GM12878 (cell line): ENCODE measurements around the gene COL6A3. TPM values are rescaled to one million over a fixed set of nuclear protein-coding genes. Genes with fewer than 3 reads are reported as not detected.

Source experiments
- ATAC-seq: fragments of 200-7000 bp; cut with Tn5 transposase; 3 replicates; pipeline ENCODE4 v1.9.1; 2020; ENCODE audit warnings: mild to moderate bottlenecking, moderate library complexity
- BruUV-seq: library from RNA; stranded (reverse); fragments of 400-500 nt; replicated peaks from 2 replicates; lab custom pipeline; 2021; lab: Mats Ljungman, UMichigan
- CTCF ChIA-PET: fragments of 300-600 bp; sonication (Branson Sonifier 250); formaldehyde crosslinking; extraction: SDS; loops from one replicate; lab custom pipeline; 2021; ENCODE audit warnings: inconsistent platforms; lab: Yijun Ruan, JAX
- POLR2A ChIA-PET: fragments of 350-600 bp; formaldehyde crosslinking; extraction: SDS; loops from one replicate; lab custom pipeline; 2021; ENCODE audit warnings: inconsistent platforms; lab: Charles Lee
- RAD21 ChIA-PET: fragments of 300-600 bp; sonication (Branson Sonifier 250); formaldehyde crosslinking; loops from one replicate; lab custom pipeline; 2023; ENCODE audit warnings: antibody characterized with exemption; ENCODE audit not compliant: unreplicated experiment; lab: Charles Lee
- SMC1A ChIA-PET: fragments of 300-600 bp; sonication (Branson Sonifier 250); formaldehyde crosslinking; loops from one replicate; lab custom pipeline; 2023; ENCODE audit not compliant: unreplicated experiment, uncharacterized antibody; lab: Charles Lee
- DNase-seq: peaks from one replicate; pipeline ENCODE4 v3.0.0-alpha.2; 2011; ENCODE audit warnings: low read depth, low spot score
- FAIRE-seq: peaks from 3 replicates; lab custom pipeline; 2011; peaks lifted over from hg19 to GRCh38; lab: Jason Lieb, UNC
- H2AFZ ChIP-seq: 2 replicates; pipeline ENCODE4 v1.6.0; 2011; ENCODE audit warnings: low read depth, low read length, control low read depth; ENCODE audit not compliant: control insufficient read depth
- H3K27ac ChIP-seq: 2 replicates; pipeline ENCODE4 v1.5.1; 2011; ENCODE audit warnings: control low read depth; ENCODE audit not compliant: control insufficient read depth, insufficient read depth
- H3K27me3 ChIP-seq, 2 experiments: replicated peaks in 1 of 2; 2 replicates each; pipeline versions ENCODE4 v1.6.0 to v1.6.1; 2011; ENCODE audit warnings: low read length in 1 of 2; ENCODE audit not compliant: control insufficient read depth in 2 of 2, insufficient read depth in 2 of 2
- H3K36me3 ChIP-seq, 2 experiments: 2 replicates each; pipeline ENCODE4 v1.5.1; 2011; ENCODE audit warnings: low read length in 1 of 2; ENCODE audit not compliant: control insufficient read depth in 2 of 2, insufficient read depth in 2 of 2
- H3K4me1 ChIP-seq: 2 replicates; pipeline ENCODE4 v1.6.1; 2011; ENCODE audit warnings: mild to moderate bottlenecking, low read length, moderate library complexity, mixed read lengths; ENCODE audit not compliant: control insufficient read depth, insufficient read depth
- H3K4me2 ChIP-seq: 2 replicates; pipeline ENCODE4 v1.6.0; 2011; ENCODE audit warnings: control low read depth; ENCODE audit not compliant: control insufficient read depth, insufficient read depth
- H3K4me3 ChIP-seq: fragments of 200-600 bp; sonication (generic); 2 replicates; pipeline ENCODE4 v1.5.1; 2016
- H3K79me2 ChIP-seq: 2 replicates; pipeline ENCODE4 v1.6.0; 2011; ENCODE audit warnings: low read length; ENCODE audit not compliant: control insufficient read depth, insufficient read depth
- H3K9ac ChIP-seq: 2 replicates; pipeline ENCODE4 v1.8.0; 2011; ENCODE audit warnings: low read length, control low read depth, mixed read lengths; ENCODE audit not compliant: control insufficient read depth, insufficient read depth
- H3K9me3 ChIP-seq: replicated peaks from 3 replicates; pipeline ENCODE4 v1.5.1; 2011; ENCODE audit warnings: mild to moderate bottlenecking, low read length; ENCODE audit not compliant: control insufficient read depth, insufficient read depth
- H4K20me1 ChIP-seq: 2 replicates; pipeline ENCODE4 v1.6.0; 2011; ENCODE audit not compliant: control insufficient read depth, insufficient read depth
- ATF2 ChIP-seq: IDR thresholded peaks from 2 replicates; pipeline ENCODE4 v1.6.1; 2012; ENCODE audit warnings: low read length, inconsistent platforms
- BHLHE40 ChIP-seq, 2 experiments: fragments of 450-650 bp in 1 of 2; IDR thresholded peaks; 2 replicates each; pipeline ENCODE4 v1.6.1; 2011 to 2017; ENCODE audit warnings: low read depth in 2 of 2, borderline replicate concordance in 1 of 2, improper control_type of control experiment in 1 of 2, low read length in 1 of 2, mild to moderate bottlenecking in 1 of 2
- CREB1 ChIP-seq: IDR thresholded peaks from 2 replicates; pipeline ENCODE4 v1.6.1; 2012; ENCODE audit warnings: low read depth, mild to moderate bottlenecking, inconsistent platforms
- EZH2 ChIP-seq: IDR thresholded peaks from 2 replicates; pipeline ENCODE4 v1.6.1; 2012; ENCODE audit warnings: low read depth, mild to moderate bottlenecking, control low read depth, inconsistent platforms, low read length, borderline replicate concordance; ENCODE audit not compliant: control insufficient read depth
- KAT2A ChIP-seq: conservative IDR thresholded peaks from 2 replicates; pipeline ENCODE4 v1.6.1; 2011; ENCODE audit warnings: low read depth, low read length; ENCODE audit not compliant: control insufficient read depth
- POLR2AphosphoS5 ChIP-seq: IDR thresholded peaks from 2 replicates; pipeline ENCODE4 v1.6.1; 2011; ENCODE audit warnings: mild to moderate bottlenecking, low read length, inconsistent platforms
- SIX5 ChIP-seq: IDR thresholded peaks from 2 replicates; pipeline ENCODE4 v1.6.1; 2011; ENCODE audit warnings: mild to moderate bottlenecking, low read depth, low read length, moderate library complexity; ENCODE audit not compliant: severe bottlenecking
- SP1 ChIP-seq: IDR thresholded peaks from one replicate; pipeline ENCODE4 v1.6.1; 2011; ENCODE audit warnings: low read depth, low read length
- STAT3 ChIP-seq: IDR thresholded peaks from 2 replicates; pipeline ENCODE4 v1.6.1; 2011; ENCODE audit warnings: low read depth, low read length, improper control_type of control experiment
- ZNF274 ChIP-seq: IDR thresholded peaks from one replicate; pipeline ENCODE4 v1.8.0; 2011; ENCODE audit not compliant: insufficient read length, insufficient read depth
- WGBS: methylation state at CpG from one replicate; pipeline ENCODE4 v1.1.6; 2016; ENCODE audit warnings: low lambda C conversion rate; ENCODE audit not compliant: insufficient replicate concordance, insufficient coverage; ENCODE audit errors: missing lambda C conversion rate; 5-methylcytosine and 5-hydroxymethylcytosine counted together
- in situ Hi-C: fragments of 300-500 bp; cut with MboI; formaldehyde crosslinking; loops from 9 replicates; pipeline ENCODE4 v1.14.3; 2018; ENCODE audit warnings: mixed read lengths
- intact Hi-C: fragments of 100-400 bp; cut with micrococcal nuclease; formaldehyde crosslinking; loops from one replicate; pipeline ENCODE4 v1.14.2; 2022; ENCODE audit not compliant: unreplicated experiment
- polyA plus RNA-seq, 11 experiments: library from polyadenylated mRNA; depleted of rRNA in 4 of 11; unstranded in 6 of 11; stranded (reverse) in 5 of 11; fragments of >200 nt; fragmentation: Nextera tagmentation in 4 of 11; fragmentation: Illumina TruSeq in 1 of 11; extraction: Ambion mirVana in 4 of 11; extraction: Trizol in 1 of 11; gene quantifications; 1 replicate in 1 of 11; 2 replicates in 10 of 11; pipeline versions ENCODE4 v1.2.1 to v1.2.3, GENCODE V29; 2011 to 2016; ENCODE audit warnings: inconsistent platforms in 2 of 11, missing spikeins in 2 of 11, low read depth in 1 of 11
- total RNA-seq, 4 experiments: library from RNA; depleted of rRNA in 3 of 4; stranded (reverse); fragments of >200 nt in 3 of 4; fragmentation: Illumina TruSeq in 1 of 4; extraction: Trizol in 1 of 4; gene quantifications; 2 replicates each; pipeline versions ENCODE4 v1.2.1 to v1.2.3, GENCODE V29; 2013 to 2021
- TF ChIP-seq, protein P1 (sequence below): IDR thresholded peaks from 2 replicates; pipeline ENCODE4 v1.6.1; 2012; ENCODE audit warnings: low read depth, low read length, improper control_type of control experiment
- TF ChIP-seq, protein P2 (sequence below): fragments of 450-650 bp; IDR thresholded peaks from 2 replicates; pipeline ENCODE4 v1.6.1; 2017; ENCODE audit warnings: mild to moderate bottlenecking, low read depth, inconsistent platforms; ENCODE audit not compliant: poor library complexity, severe bottlenecking

COL6A3 gene
- total and polyA plus RNA-seq, 10 of the 15 experiments (the other 5 are each of a cell fraction or from before 2014, with no cell fraction given), result 0.01 to 0.51 (median 0.09) TPM; not detected in 4

GRCh38 chr2:237431837-237432236 lies 17.9 kb upstream of the COL6A3 start:
- POLR2A ChIA-PET, result no interaction called here
- CTCF ChIA-PET, result no interaction called here
- no peak for TF ChIP-seq ATF2
- TF ChIP-seq, protein P1, sequence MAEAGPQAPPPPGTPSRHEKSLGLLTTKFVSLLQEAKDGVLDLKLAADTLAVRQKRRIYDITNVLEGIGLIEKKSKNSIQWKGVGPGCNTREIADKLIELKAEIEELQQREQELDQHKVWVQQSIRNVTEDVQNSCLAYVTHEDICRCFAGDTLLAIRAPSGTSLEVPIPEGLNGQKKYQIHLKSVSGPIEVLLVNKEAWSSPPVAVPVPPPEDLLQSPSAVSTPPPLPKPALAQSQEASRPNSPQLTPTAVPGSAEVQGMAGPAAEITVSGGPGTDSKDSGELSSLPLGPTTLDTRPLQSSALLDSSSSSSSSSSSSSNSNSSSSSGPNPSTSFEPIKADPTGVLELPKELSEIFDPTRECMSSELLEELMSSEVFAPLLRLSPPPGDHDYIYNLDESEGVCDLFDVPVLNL, result no peak
- TF ChIP-seq KAT2A, result no peak
- TF ChIP-seq, protein P2, sequence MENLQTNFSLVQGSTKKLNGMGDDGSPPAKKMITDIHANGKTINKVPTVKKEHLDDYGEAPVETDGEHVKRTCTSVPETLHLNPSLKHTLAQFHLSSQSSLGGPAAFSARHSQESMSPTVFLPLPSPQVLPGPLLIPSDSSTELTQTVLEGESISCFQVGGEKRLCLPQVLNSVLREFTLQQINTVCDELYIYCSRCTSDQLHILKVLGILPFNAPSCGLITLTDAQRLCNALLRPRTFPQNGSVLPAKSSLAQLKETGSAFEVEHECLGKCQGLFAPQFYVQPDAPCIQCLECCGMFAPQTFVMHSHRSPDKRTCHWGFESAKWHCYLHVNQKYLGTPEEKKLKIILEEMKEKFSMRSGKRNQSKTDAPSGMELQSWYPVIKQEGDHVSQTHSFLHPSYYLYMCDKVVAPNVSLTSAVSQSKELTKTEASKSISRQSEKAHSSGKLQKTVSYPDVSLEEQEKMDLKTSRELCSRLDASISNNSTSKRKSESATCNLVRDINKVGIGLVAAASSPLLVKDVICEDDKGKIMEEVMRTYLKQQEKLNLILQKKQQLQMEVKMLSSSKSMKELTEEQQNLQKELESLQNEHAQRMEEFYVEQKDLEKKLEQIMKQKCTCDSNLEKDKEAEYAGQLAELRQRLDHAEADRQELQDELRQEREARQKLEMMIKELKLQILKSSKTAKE, result no peak
- no peak for TF ChIP-seq CREB1
- TF ChIP-seq SIX5, result no peak
- no peak for TF ChIP-seq STAT3
- no peak for TF ChIP-seq SP1
- TF ChIP-seq ZNF274, result no peak
- TF ChIP-seq EZH2, result no peak
- TF ChIP-seq POLR2AphosphoS5, result no peak
- no peak for TF ChIP-seq BHLHE40 (IDR thresholded peaks at IDR 0.05; ENCODE audit: borderline replicate concordance in 1 of 2, low read depth in 2 of 2, low read length in 1 of 2)
- 51% methylated on average over 4 of the region's 4 CpGs for WGBS
- Histone ChIP-seq H3K9me3 (no peaks in the 10 kb centered on the region), H3K9ac (no peak overlapping the region), H3K27me3 (no peaks in the 10 kb centered on the region; a peak in 1 of 4 replicates), H4K20me1 (no peaks in the 10 kb centered on the region), H3K79me2 (no peaks in the 10 kb centered on the region), H3K4me3 (no peak overlapping the region), H3K4me1 (peaks cover 24% of the 10 kb centered on the region), H3K27ac (no peak overlapping the region), H3K36me3 (no peaks in the 10 kb centered on the region), H3K4me2 (no peak overlapping the region), H2AFZ (no peak overlapping the region)
- intact Hi-C loops (loop anchor here (1.0 kb wide), 1 partner anchor 37 kb away; no protein-coding TSS in a partner anchor), in situ Hi-C loops (no loop called here)
- no peak for ATAC-seq
- BruUV-seq, result no TSS peak
- DNase-seq, result no peak
- no peak for FAIRE-seq
- RAD21 ChIA-PET, result no interaction called here
- SMC1A ChIA-PET, result interaction anchor here (0.6 kb wide), 1 partner anchor 26 kb away, joined by 4 read pairs; no protein-coding TSS in a partner anchor
